ENCODE measurements around the gene DCTN2.
"Not testable (repeated sequence)": the region's sequence is repeated elsewhere in the genome, so short reads cannot be mapped to it uniquely, and the experiment has no call there.

DCTN2 gene

DNA sequence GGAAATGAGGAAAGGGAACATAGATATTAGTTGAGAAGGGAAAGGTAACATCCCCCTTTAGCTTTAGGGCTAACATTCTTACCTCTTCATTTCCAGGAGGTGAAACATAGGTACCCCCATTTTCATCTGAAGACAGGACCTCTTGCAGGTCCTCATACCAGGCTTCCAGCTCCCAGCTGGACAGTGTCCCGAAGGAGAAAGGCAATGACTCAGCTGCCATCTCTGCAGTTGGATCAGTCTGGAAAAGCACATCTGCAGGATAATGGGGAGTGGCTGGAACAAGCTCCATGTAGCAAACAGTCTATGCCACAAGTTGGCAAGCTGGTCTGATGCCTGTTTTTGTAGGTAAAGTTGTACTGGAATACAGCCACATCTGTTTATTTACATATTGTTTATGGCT is 29.8 kb downstream of the DCTN2 start:
- DNase-seq (ENCODE audit: extremely low read depth in 1 of 2, low read depth in 1 of 2): no peak

DNA sequence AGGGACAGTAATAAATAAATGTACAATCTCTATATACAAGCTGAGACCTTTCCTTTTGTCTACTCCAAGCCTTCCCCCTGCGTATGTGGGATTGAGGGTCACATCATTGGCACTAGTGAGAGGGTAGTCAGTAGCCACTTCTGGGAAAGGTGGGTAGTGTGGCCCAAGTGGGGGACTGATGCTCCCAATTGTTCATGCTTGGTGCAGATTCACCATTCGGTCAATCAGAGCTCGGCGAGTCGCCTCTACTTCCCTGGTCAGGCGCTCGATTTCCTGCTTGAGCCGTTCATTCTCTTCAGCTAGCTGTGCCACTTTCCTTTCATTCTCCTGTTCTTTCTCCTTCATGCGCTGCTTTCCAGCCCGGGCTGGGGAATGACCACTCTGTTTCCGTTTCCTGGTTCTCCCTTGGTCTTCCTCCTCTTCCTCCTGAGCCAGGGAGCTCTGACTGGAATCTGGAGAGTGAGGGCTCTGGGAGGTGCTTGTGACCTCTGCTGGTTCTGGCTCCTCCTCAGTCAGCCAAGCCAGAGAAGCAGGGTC is 30.3 kb downstream of the DCTN2 start:
- DNase-seq (ENCODE audit: extremely low read depth in 1 of 2, low read depth in 1 of 2): no peak

GRCh38 chr12:57515934-57516541 is 31.0 kb downstream of the DCTN2 start:
- DNase-seq (ENCODE audit: extremely low read depth in 1 of 2, low read depth in 1 of 2): no peak

- no peak for DNase-seq (ENCODE audit: extremely low read depth in 1 of 2, low read depth in 1 of 2)
Observed at GRCh38 chr12:57515408-57515933, 31.5 kb downstream of the DCTN2 start.

DNA sequence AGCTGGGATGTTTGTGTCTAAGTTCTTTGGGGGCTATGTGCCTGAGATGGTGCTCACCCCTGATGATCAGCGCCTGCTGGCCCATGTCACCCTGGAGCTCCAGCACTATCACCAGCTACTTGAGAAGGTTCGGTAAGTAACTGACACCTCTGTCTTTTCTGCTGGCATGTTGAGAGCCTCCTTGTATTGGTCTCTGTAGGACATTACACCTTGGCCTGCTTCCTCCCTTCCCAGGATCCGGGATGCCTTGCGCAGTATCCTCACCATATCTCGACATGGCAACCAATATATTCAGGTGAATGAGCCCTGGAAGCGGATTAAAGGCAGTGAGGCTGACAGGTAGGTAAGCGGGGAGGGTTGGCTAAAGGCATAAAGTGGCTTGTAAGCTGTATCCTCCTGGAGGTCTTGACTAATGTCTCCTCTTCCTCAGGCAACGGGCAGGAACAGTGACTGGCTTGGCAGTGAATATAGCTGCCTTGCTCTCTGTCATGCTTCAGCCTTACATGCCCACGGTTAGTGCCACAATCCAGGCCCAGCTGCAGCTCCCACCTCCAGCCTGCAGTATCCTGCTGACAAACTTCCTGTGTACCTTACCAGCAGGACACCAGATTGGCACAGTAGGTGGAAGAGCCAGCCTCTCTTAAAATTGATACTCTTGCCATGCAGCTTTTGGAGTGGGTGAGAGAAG is 32.1 kb downstream of the DCTN2 start:
- no peak for DNase-seq (ENCODE audit: extremely low read depth in 1 of 2, low read depth in 1 of 2)

DNA sequence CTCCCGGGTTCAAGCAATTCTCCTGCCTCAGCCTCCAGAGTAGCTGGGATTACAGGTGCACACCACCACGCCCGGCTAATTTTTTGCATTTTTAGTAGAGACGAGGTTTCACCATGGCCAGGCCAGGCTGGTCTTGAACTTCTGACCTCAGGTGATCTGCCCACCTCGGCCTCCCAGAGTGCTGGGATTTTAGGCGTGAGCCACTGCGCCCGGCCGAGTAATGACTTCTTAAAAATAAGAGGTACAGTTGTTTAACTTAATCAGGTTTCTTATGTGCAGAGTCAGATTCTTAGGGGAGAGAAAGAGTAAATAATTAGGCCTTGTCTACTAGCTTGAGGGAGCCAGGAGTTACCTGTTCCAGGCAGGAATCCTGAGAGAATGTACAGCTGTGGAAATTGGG is 32.7 kb downstream of the DCTN2 start:
- DNase-seq (ENCODE audit: extremely low read depth in 1 of 2, low read depth in 1 of 2): not testable (repeated sequence)

GRCh38 chr12:57513677-57514076 is 33.3 kb downstream of the DCTN2 start:
- DNase-seq (ENCODE audit: extremely low read depth in 1 of 2, low read depth in 1 of 2): not testable (repeated sequence)

DNA sequence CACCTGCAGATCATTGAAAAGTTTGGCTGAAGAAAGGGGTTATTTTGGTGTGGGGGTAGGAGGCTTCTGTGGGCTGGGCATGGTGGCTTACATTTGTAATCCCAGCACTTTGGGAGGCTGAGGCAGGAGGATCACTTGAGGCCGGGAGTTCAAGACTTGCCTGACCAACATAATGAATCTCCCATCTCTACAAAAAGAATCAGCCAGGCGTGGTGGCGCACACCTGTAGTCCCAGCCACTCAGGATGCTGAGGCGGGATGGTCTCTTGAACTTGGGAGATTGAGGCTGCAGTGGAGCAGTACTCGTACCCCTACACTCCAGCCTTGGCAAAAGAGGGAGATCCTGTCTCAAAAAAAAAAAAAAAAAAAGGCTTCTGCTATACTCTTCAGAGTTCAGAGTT is 33.7 kb downstream of the DCTN2 start:
- DNase-seq (ENCODE audit: extremely low read depth in 1 of 2, low read depth in 1 of 2): no peak

GRCh38 chr12:57512665-57513064 is 34.3 kb downstream of the DCTN2 start:
- DNase-seq (ENCODE audit: extremely low read depth in 1 of 2, low read depth in 1 of 2): no peak

- no peak for DNase-seq (ENCODE audit: extremely low read depth in 1 of 2, low read depth in 1 of 2)
Observed at GRCh38 chr12:57511588-57512325, 35.2 kb downstream of the DCTN2 start.

DNA sequence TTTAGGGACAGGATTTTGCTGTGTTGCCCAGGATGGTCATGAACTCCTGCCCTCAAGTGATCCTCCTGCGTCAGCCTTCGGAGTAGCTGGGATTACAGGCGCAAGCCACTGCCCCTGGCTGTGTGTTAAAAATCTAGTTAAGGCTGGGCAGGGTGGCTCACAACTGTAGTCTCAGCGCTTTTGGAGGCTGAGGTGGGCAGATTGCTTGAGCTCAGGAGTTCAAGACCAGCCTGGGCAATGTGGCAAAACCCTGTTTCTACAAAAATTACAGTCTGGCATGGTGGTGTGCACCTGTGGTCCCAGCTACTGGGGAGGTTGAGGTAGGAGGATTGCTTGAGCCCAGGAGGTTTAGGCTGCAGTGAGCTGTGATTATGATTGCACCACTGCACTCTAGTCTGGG is 35.8 kb downstream of the DCTN2 start:
- no peak for DNase-seq (ENCODE audit: extremely low read depth in 1 of 2, low read depth in 1 of 2)

DNA sequence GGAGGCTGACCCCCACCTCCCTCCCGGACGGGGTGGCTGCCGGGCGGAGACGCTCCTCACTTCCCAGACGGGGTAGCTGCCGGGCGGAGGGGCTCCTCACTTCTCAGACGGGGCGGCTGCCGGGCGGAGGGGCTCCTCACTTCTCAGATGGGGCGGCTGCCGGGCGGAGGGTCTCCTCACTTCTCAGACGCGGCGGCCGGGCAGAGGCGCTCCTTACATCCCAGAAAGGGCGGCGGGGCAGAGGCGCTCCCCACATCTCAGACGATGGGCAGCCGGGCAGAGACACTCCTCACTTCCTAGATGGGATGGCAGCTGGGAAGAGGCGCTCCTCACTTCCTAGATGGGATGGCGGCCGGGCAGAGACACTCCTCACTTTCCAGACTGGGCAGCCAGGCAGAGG is 39.2 kb downstream of the DCTN2 start:
- DNase-seq (ENCODE audit: extremely low read depth in 1 of 2, low read depth in 1 of 2): not testable (repeated sequence)

- DNase-seq (ENCODE audit: extremely low read depth in 1 of 2, low read depth in 1 of 2): not testable (repeated sequence)
Observed at GRCh38 chr12:57506541-57506940, 40.5 kb downstream of the DCTN2 start.

DNA sequence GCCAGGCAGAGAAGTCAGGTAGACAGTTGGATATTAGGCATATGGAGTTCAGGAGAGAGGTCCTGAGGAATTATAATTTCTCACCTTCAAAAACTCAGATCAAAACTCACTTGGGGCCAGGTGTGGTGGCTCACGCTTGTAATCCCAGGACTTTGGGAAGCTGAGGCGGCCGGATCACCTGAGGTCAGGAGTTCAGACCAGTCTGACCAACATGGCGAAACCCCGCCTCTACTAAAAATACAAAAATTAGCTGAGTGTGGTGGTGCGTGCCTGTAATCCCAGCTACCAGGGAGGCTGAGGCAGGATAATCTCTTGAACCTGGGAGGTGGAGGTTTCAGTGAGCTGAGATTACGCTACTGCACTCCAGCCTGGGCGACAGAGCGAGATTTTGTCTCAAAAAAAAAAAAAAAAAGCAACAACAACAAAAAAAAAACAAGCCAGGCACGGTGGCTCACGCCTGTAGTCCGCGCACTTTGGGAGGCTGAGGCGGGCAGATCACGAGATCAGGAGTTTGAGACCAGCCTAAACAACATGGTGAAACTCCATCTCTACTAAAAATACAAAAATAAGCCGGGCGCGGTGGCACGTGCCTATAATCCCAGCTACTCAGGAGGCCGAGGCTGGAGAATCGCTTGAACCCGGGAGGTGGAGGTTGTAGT is 44.6 kb downstream of the DCTN2 start:
- DNase-seq (ENCODE audit: extremely low read depth in 1 of 2, low read depth in 1 of 2): not testable (repeated sequence)

GRCh38 chr12:57500213-57500612 is 46.8 kb downstream of the DCTN2 start:
- DNase-seq (ENCODE audit: extremely low read depth in 1 of 2, low read depth in 1 of 2): no peak

DNA sequence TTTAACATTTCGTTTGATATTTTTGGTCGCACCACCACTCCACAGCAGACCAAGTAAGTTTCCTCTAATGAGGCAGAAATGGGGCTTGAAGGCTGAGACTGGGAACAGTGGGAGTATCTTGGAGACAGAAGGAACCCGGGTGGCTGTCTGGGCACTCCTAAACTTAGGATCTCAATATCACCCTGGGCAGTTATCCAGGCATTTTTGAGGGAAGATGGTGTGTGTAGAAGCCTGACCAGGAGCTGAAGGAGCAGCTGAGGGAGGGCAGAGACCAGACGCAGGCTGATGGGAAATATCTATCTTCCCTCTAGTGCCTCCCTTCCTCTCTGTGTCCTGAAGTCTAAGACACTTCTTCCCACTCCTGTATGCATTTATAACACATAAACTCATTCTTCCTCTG is 48.4 kb downstream of the DCTN2 start:
- no peak for DNase-seq (ENCODE audit: extremely low read depth in 1 of 2, low read depth in 1 of 2)

GRCh38 chr12:57498132-57498502 is 48.9 kb downstream of the DCTN2 start:
- DNase-seq (ENCODE audit: extremely low read depth in 1 of 2, low read depth in 1 of 2): no peak

- no peak for DNase-seq (ENCODE audit: extremely low read depth in 1 of 2, low read depth in 1 of 2)
Observed at GRCh38 chr12:57497223-57498131, 49.5 kb downstream of the DCTN2 start.

GRCh38 chr12:57496822-57497221 is 50.2 kb downstream of the DCTN2 start:
- DNase-seq (ENCODE audit: extremely low read depth in 1 of 2, low read depth in 1 of 2): no peak

Data from activated CD8-positive, alpha-beta memory T cell treated with anti-CD3 and anti-CD28 coated beads for 1 hour (primary cell).